ENCODE data around the gene GCKR. TPM values are rescaled to one million over a fixed set of nuclear protein-coding genes. Genes with fewer than 3 reads are reported as not detected.
"Not testable (repeated sequence)": the region's sequence is repeated elsewhere in the genome, so short reads cannot be mapped to it uniquely, and the experiment has no call there.

GCKR gene
- polyA plus RNA-seq, 4 donors, result 0.16 to 0.28 TPM; not detected in 2

DNA sequence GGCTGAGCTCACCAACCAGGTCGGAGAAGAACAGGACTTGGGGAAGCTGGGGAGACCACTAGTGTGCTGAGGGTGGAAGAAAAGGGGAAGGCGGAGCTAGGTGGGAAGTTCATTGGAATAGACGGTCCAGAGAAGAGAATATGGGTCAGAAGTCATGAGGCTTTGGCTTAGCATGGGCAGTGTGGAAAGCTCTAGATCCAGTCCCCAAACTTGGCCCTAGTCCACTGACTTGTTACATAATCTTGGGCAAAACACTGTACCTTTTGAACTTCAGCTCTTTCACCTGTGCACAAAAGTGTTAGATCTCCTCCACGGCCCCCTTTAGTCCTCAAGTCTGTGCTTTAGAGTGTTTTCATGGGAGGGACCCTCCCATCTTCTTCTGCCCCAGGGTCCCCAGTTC is 10.7 kb downstream of the GCKR start:
- DNase-seq (ENCODE audit: low read depth in 4 of 4, low spot score in 2 of 4), result no peak

DNA sequence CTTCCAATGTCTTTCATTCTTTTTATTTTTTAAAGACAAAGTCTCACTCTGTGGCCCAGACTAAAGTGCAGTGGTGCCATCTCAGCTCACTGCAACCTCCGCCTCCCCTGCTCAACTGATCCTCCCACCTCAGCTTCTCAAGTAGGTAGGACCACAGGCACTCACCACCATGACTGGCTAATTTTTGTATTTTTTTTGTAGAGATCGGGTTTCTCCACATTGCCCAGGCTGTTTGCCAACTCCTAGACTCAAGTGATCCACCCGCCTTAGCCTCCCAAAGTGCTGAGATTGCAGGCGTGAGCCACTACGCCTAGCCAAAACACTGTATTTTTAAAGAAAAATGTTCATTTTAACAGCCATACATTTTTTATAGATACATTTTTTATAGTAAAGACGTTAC is 12.7 kb downstream of the GCKR start:
- no peak for DNase-seq (ENCODE audit: low read depth in 4 of 4, low spot score in 2 of 4)

GRCh38 chr2:27518113-27518781 is 21.6 kb downstream of the GCKR start:
- DNase-seq (ENCODE audit: low read depth in 4 of 4, low spot score in 2 of 4), result no peak

GRCh38 chr2:27518782-27519113 is 22.1 kb downstream of the GCKR start:
- no peak for DNase-seq (ENCODE audit: low read depth in 4 of 4, low spot score in 2 of 4)

- no peak for DNase-seq (ENCODE audit: low read depth in 4 of 4, low spot score in 2 of 4)
Observed at GRCh38 chr2:27520316-27520715, 23.7 kb downstream of the GCKR start.

GRCh38 chr2:27522400-27522945 is 25.8 kb downstream of the GCKR start:
- DNase-seq (ENCODE audit: low read depth in 4 of 4, low spot score in 2 of 4), result no peak

DNA sequence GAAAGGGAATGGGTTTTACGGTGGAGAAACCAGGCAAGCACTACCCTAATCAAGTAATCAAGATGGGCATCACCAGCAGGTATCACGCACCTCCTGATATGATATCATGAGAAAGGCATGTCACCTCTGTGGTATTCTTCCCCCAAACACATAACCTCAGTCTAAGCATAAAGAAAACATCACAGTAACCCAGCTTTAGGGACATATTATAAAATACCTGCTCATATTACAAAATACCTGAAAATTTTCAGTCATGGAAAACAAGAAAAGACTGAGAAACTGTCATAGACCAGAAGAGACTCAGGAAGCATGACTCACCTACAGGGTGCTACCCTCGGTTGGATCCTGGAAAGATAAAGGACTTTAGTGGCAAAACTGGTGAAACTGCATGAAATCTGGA is 30.5 kb downstream of the GCKR start:
- DNase-seq (ENCODE audit: low read depth in 4 of 4, low spot score in 2 of 4), result no peak

- no peak for DNase-seq (ENCODE audit: low read depth in 4 of 4, low spot score in 2 of 4)
Observed at GRCh38 chr2:27531983-27532382, 35.3 kb downstream of the GCKR start.

DNA sequence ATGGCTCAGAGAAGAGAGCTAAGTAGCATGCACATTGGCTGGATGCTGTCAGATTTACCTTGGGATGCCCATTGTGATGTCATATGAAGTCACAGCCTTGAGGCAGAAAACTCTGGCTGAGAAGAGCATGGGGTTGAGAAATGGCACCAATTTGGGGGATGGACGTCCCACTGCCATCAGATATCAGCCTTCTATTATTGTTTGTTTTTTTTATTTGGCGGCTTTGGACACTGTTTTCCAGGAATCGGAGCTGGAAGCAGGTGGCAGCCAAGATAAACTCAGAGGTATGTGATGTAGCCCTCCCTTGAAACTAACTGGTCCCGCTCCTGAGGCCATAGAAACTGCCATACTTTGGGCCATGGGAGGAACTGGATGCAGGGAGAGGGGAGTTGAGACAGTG is 40.6 kb downstream of the GCKR start:
- no peak for DNase-seq (ENCODE audit: low read depth in 4 of 4, low spot score in 2 of 4)

DNA sequence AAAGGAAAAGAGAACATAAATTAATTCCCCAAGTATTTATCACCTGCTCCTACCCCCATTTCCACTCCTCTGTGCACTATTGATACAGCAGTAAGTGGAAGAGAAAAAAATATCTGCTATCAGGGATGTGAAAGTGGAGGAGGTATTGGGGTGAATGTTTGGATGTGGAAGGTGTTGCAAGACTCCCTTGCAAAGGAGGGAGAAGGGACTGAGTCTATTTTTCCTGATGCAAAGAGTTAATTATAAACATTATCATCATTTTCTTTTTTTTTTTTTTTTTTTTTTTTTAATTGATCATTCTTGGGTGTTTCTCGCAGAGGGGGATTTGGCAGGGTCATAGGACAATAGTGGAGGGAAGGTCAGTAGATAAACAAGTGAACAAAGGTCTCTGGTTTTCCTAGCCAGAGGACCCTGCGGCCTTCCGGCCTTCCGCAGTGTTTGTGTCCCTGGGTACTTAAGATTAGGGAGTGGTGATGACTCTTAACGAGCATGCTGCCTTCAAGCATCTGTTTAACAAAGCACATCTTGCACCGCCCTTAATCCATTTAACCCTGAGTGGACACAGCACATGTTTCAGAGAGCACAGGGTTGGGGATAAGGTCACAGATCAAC is 42.3 kb downstream of the GCKR start:
- not testable (repeated sequence) for DNase-seq (ENCODE audit: low read depth in 4 of 4, low spot score in 2 of 4)

GRCh38 chr2:27539649-27540048 is 43.0 kb downstream of the GCKR start:
- not testable (repeated sequence) for DNase-seq (ENCODE audit: low read depth in 4 of 4, low spot score in 2 of 4)

GRCh38 chr2:27544143-27544821 is 47.6 kb downstream of the GCKR start:
- DNase-seq (ENCODE audit: low read depth in 4 of 4, low spot score in 2 of 4), result no peak

DNA sequence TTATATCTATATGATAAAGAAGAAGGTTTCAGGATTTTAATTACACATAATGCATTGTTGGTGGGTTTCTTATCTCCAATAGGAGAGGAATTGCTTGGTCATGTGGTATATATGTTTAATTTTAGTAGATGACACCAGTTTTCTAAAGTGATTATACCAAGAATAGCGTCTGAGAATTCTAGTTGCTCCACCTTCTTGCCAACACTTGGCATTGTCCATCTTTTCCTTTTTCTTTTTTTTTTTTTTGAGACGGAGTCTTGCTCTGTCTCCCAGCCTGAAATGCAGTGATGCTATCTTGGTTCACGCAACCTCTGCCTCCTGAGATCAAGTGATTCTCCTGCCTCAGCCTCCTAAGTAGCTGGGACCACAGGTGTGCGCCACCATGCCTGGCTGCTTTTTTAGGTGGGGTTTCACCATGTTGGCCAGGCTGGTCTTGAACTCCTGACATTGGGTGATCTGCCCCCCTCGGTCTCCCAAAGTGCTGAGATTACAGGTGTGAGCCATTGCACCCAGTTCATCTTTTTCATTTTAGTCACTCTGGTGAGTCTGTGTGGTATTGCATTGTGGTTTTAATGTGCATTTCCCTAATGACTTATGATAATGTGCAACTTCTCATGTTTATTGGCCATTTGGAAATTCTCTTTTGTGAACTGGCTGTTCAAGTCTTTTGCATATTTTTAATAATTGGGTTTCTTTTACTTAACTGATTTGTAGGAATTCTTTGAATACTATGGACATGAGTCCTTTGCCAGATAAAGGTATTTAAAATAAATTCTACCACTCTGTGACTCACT is 48.9 kb downstream of the GCKR start:
- DNase-seq (ENCODE audit: low read depth in 4 of 4, low spot score in 2 of 4), result no peak

- DNase-seq (ENCODE audit: low read depth in 4 of 4, low spot score in 2 of 4), result no peak
Observed at GRCh38 chr2:27549303-27549702, 52.7 kb downstream of the GCKR start.

DNA sequence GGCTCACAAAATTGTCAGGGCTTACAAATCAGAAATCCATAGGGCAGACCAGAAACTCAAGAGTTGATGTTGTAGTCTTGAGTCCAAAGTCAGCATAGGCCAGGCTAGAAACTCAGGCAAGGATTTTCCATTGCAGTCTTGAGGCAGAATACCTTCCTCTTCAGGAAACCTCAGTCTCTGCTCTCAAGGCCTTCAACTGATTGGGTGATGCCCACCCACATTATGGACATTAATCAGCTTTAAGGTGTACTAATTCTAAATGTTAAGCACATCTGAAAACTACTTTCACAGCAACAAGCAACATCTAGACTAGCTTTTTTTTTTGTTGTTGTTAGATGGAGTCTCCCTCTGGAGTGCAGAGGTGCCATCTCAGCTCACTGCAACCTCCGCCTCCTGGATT is 54.9 kb downstream of the GCKR start:
- no peak for DNase-seq (ENCODE audit: low read depth in 4 of 4, low spot score in 2 of 4)

GRCh38 chr2:27552941-27553340 is 56.3 kb downstream of the GCKR start:
- no peak for DNase-seq (ENCODE audit: low read depth in 4 of 4, low spot score in 2 of 4)

DNA sequence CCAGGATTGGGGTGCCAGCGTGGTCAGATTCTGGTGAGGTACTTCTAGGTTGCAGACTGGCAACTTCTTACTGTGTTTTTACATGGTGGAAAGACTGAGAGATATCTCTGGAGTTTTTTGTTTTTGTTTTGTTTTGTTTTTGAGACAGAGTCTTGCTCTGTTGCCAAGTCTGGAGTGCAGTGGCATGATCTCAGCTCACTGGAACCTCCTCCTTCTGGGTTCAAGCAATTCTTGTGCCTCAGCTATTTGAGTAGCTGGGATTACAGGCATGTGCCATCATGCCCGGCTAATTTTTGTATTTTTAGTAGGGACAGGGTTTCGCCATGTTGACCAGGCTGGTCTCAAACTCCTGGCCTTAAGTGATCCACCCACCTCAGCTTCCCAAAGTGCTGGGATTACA is 57.8 kb downstream of the GCKR start:
- DNase-seq (ENCODE audit: low read depth in 4 of 4, low spot score in 2 of 4), result not testable (repeated sequence)

DNA sequence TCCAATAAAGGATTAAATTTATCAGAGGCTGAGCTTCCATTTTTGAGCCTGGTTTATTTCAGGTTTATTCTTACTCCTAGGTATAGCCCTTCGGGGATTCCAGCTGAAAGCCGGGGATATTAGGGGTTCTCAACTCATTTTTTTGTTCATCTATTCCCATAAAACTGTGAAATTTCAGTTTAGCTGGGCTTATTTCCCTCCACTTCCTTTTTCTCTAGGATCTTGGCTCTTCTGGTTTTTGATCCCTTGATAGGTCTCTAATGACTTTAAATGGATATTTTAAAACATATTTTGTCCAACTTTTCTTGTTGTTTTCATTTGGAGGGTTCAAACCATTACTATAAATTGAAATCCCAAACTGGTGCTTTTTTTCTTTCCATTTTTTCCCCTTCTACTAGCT is 62.6 kb downstream of the GCKR start:
- no peak for DNase-seq (ENCODE audit: low read depth in 4 of 4, low spot score in 2 of 4)

DNA sequence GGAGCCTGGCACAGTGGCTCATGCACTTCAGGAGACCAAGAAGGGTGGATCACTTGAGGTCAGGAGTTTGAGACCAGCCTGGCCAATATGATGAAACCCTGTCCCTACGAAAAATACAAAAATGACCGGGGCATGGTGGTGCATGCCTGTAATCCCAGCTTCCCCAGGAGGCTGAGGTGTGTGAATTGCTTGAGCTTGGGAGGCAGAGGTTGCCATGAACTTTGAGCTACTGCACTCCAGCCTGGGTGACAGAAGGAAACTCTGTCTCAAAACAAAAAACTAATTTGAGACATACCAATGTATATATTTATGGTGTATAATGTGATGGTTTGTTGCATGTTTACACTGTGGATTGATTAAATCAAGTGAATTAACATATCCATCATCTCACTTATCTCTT is 64.4 kb downstream of the GCKR start:
- no peak for DNase-seq (ENCODE audit: low read depth in 4 of 4, low spot score in 2 of 4)

- DNase-seq (ENCODE audit: low read depth in 4 of 4, low spot score in 2 of 4), result no peak
Observed at GRCh38 chr2:27566628-27567027, 70.0 kb downstream of the GCKR start.

GRCh38 chr2:27569398-27569797 is 72.8 kb downstream of the GCKR start:
- no peak for DNase-seq (ENCODE audit: low read depth in 4 of 4, low spot score in 2 of 4)

All from left renal cortex interstitium (tissue), 4 donors.